ENCODE results near the gene FGF13.

FGF13 gene

DNA sequence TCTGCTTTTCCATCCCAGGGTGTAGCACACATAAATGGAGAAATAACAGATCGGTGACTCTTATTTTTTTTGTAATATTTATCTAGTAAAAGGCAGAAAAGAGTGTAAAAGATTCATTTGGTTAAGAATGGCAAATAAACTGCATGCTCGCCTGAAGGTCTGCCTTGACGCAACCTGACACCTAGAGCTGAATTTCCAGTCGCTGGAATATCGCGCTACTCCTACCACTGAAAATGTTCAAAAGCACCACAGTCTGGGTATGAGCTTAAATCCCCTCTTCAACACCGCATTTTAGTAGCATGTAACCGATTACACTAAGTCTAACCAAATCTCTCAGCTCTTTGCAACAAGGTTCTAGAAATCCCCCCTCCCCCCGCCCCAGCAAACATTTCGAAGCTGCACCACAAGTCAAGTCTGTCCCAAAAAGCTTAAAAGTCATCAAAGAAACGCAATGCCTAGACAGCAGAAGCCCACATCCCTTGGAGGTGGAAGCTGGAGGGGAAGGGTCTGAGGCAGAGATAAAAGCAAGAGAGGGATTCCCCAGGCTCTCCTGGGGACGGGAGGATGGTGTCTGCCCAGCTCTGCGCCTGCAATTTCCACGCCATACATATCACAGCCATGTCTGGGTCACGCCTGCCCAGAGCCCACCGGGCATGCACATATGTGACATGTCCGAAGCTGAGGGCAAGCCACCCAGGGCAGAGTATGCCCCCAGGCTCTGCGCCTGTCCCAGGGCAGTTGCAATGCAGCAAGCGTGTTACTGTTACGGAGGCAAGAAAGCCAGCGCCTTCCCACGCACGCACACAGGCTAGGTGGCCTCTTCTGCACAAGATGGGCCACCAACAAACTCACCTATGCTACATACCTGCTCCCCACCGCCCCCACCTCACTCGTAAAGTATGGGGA lies 1.4 kb downstream of the FGF13 start:
- H3K4me3 ChIP-seq (ENCODE audit: insufficient read depth in 1 of 2, low read depth in 1 of 2, low read length in 2 of 2): peak overlapping the region in 1 of 2 experiments; percentile 67
- 1% methylated on average over 18 of the region's 25 CpGs for WGBS
- H4K8ac ChIP-seq (ENCODE audit: low read length): no peak overlapping the region
- no peak overlapping the region for H3K27ac ChIP-seq (ENCODE audit: low read length, poor library complexity, severe bottlenecking)
- no peak overlapping the region for H3K4ac ChIP-seq (ENCODE audit: low read depth in 1 of 2, low read length in 2 of 2)
- no peak overlapping the region for H3K14ac ChIP-seq (ENCODE audit: low read length in 2 of 2)
- H3K36me3 ChIP-seq (ENCODE audit: control insufficient read depth in 1 of 2, insufficient read depth in 2 of 2, low read depth in 1 of 2, low read length in 2 of 2): no peaks in the 10 kb centered on the region
- no peak overlapping the region for H2AFZ ChIP-seq (ENCODE audit: low read depth, low read length)
- no peak overlapping the region for H2BK12ac ChIP-seq (ENCODE audit: low read length in 2 of 2)
- H3K4me2 ChIP-seq (ENCODE audit: low read length, poor library complexity, severe bottlenecking): peak overlapping the region; percentile 87
- H3K23ac ChIP-seq (ENCODE audit: low read length in 2 of 2): no peak overlapping the region
- no peak overlapping the region for H2AK5ac ChIP-seq (ENCODE audit: low read length, severe bottlenecking)
- H3K9me3 ChIP-seq (ENCODE audit: control insufficient read depth, low read length): no peaks in the 10 kb centered on the region
- H3K4me1 ChIP-seq (ENCODE audit: control insufficient read depth, insufficient read depth, low read depth, low read length): peaks cover 9% of the 10 kb centered on the region
- no peak overlapping the region for H2BK15ac ChIP-seq (ENCODE audit: low read depth, poor library complexity, severe bottlenecking)
- DNase-seq: no peak
- no peaks in the 10 kb centered on the region for H3K79me1 ChIP-seq (replicated peaks; ENCODE audit: low read length, poor library complexity, severe bottlenecking)
- H2BK5ac ChIP-seq (ENCODE audit: low read depth, low read length, poor library complexity, severe bottlenecking): no peak overlapping the region
- H4K91ac ChIP-seq (ENCODE audit: low read length): no peak overlapping the region
- no peak overlapping the region for H2BK120ac ChIP-seq (ENCODE audit: low read depth, low read length)
- no peak overlapping the region for H3K18ac ChIP-seq (ENCODE audit: low read depth in 1 of 2, low read length in 2 of 2)
- peaks cover 28 to 59% of the 10 kb centered on the region in 2 experiments for H3K27me3 ChIP-seq (ENCODE audit: control insufficient read depth in 1 of 2, insufficient read depth in 1 of 2, low read length in 2 of 2)
- H3K9ac ChIP-seq (ENCODE audit: low read length): no peak overlapping the region

DNA sequence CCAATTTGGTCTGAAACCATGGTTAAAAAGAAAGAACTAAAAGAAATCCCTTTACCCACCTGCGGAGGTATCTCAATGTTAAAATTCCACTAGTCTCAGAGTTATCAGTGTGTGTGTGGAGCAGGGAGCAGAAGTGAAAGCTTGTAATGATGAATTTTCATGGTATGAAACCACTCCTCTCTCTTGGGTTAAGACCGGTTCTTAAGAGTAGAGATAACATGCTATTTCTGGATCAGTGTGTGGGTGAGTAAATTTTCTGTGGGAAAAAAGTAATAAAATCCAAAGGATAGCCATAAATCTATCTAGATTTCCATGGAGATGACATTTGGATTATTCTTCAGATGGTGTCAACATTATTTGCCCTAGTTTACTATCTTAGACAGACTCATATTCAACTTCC lies 3.2 kb downstream of the FGF13 start:
- H3K79me1 ChIP-seq (replicated peaks; ENCODE audit: low read length, poor library complexity, severe bottlenecking): no peaks in the 10 kb centered on the region
- no peak overlapping the region for H2BK120ac ChIP-seq (ENCODE audit: low read depth, low read length)
- no peak overlapping the region for H3K27ac ChIP-seq (ENCODE audit: low read length, poor library complexity, severe bottlenecking)
- no peak overlapping the region for H3K9ac ChIP-seq (ENCODE audit: low read length)
- no peak for DNase-seq
- WGBS: 20% methylated on average over 1 of the region's 2 CpGs
- H2BK12ac ChIP-seq (ENCODE audit: low read length in 2 of 2): no peak overlapping the region
- no peak overlapping the region for H3K23ac ChIP-seq (ENCODE audit: low read length in 2 of 2)
- H3K14ac ChIP-seq (ENCODE audit: low read length in 2 of 2): no peak overlapping the region
- H3K36me3 ChIP-seq (ENCODE audit: control insufficient read depth in 1 of 2, insufficient read depth in 2 of 2, low read depth in 1 of 2, low read length in 2 of 2): no peaks in the 10 kb centered on the region
- no peak overlapping the region for H2BK5ac ChIP-seq (ENCODE audit: low read depth, low read length, poor library complexity, severe bottlenecking)
- H4K8ac ChIP-seq (ENCODE audit: low read length): no peak overlapping the region
- H3K27me3 ChIP-seq (ENCODE audit: control insufficient read depth in 1 of 2, insufficient read depth in 1 of 2, low read length in 2 of 2): peaks cover 28 to 46% of the 10 kb centered on the region in 2 experiments
- no peak overlapping the region for H3K4ac ChIP-seq (ENCODE audit: low read depth in 1 of 2, low read length in 2 of 2)
- H2AFZ ChIP-seq (ENCODE audit: low read depth, low read length): no peak overlapping the region
- H2AK5ac ChIP-seq (ENCODE audit: low read length, severe bottlenecking): no peak overlapping the region
- no peak overlapping the region for H3K18ac ChIP-seq (ENCODE audit: low read depth in 1 of 2, low read length in 2 of 2)
- no peak overlapping the region for H2BK15ac ChIP-seq (ENCODE audit: low read depth, poor library complexity, severe bottlenecking)
- H3K4me1 ChIP-seq (ENCODE audit: control insufficient read depth, insufficient read depth, low read depth, low read length): peaks cover 9% of the 10 kb centered on the region
- H3K4me2 ChIP-seq (ENCODE audit: low read length, poor library complexity, severe bottlenecking): no peak overlapping the region
- H3K4me3 ChIP-seq (ENCODE audit: insufficient read depth in 1 of 2, low read depth in 1 of 2, low read length in 2 of 2): no peak overlapping the region
- H3K9me3 ChIP-seq (ENCODE audit: control insufficient read depth, low read length): no peaks in the 10 kb centered on the region
- no peak overlapping the region for H4K91ac ChIP-seq (ENCODE audit: low read length)

DNA sequence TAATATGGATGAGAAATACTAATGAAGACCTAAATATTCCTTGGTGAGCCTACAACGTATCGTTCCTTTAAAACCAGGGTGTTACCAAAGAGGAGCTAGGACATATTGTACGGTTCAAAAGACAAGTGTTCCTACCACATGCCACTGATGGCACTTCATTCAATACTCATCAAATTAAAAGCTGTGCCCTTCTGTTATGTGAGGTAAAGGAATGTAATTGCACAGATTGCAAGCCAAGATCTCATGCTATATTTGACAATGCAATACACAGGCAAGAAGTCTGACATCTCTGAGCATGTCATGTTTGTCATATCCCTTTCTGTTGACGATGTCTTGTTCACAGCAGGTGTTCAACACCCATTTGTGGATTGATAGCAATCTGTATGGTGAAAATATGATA lies 6.9 kb downstream of the FGF13 start:
- H3K4me1 ChIP-seq (ENCODE audit: control insufficient read depth, insufficient read depth, low read depth, low read length): no peaks in the 10 kb centered on the region
- no peaks in the 10 kb centered on the region for H3K9me3 ChIP-seq (ENCODE audit: control insufficient read depth, low read length)
- no peak overlapping the region for H3K27ac ChIP-seq (ENCODE audit: low read length, poor library complexity, severe bottlenecking)
- no peak for DNase-seq
- no peak overlapping the region for H2AK5ac ChIP-seq (ENCODE audit: low read length, severe bottlenecking)
- H3K9ac ChIP-seq (ENCODE audit: low read length): no peak overlapping the region
- H2BK5ac ChIP-seq (ENCODE audit: low read depth, low read length, poor library complexity, severe bottlenecking): no peak overlapping the region
- H3K79me1 ChIP-seq (replicated peaks; ENCODE audit: low read length, poor library complexity, severe bottlenecking): no peaks in the 10 kb centered on the region
- no peak overlapping the region for H2BK12ac ChIP-seq (ENCODE audit: low read length in 2 of 2)
- no peak overlapping the region for H3K4me2 ChIP-seq (ENCODE audit: low read length, poor library complexity, severe bottlenecking)
- no peak overlapping the region for H2AFZ ChIP-seq (ENCODE audit: low read depth, low read length)
- no peak overlapping the region for H4K91ac ChIP-seq (ENCODE audit: low read length)
- H3K18ac ChIP-seq (ENCODE audit: low read depth in 1 of 2, low read length in 2 of 2): no peak overlapping the region
- H3K27me3 ChIP-seq (ENCODE audit: control insufficient read depth in 1 of 2, insufficient read depth in 1 of 2, low read length in 2 of 2): peaks cover 0 to 17% of the 10 kb centered on the region in 2 experiments
- no peak overlapping the region for H3K14ac ChIP-seq (ENCODE audit: low read length in 2 of 2)
- no peak overlapping the region for H2BK120ac ChIP-seq (ENCODE audit: low read depth, low read length)
- H3K23ac ChIP-seq (ENCODE audit: low read length in 2 of 2): no peak overlapping the region
- no peak overlapping the region for H3K4ac ChIP-seq (ENCODE audit: low read depth in 1 of 2, low read length in 2 of 2)
- WGBS: no CpG with 5 or more reads among the region's 4 CpGs
- no peak overlapping the region for H2BK15ac ChIP-seq (ENCODE audit: low read depth, poor library complexity, severe bottlenecking)
- no peak overlapping the region for H3K4me3 ChIP-seq (ENCODE audit: insufficient read depth in 1 of 2, low read depth in 1 of 2, low read length in 2 of 2)
- H3K36me3 ChIP-seq (ENCODE audit: control insufficient read depth in 1 of 2, insufficient read depth in 2 of 2, low read depth in 1 of 2, low read length in 2 of 2): no peaks in the 10 kb centered on the region
- no peak overlapping the region for H4K8ac ChIP-seq (ENCODE audit: low read length)

DNA sequence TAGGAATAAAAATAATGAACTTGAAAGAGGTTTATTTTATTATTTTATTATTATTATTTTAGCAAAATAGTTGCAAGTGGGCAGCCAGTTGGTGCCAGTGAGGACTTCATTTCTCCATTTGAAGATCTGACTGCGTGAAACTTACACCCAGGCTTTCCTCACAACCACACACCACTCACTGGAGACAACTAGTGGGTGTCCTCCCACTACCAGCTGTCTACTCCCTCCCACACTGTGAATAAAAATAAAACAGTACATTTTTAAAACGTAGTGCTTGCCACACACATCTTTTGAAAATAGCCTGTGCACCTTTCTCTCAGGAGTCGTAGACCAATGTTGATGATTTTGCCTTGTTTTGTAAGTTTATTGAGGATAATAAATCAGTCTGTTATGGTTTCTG lies 7.4 kb downstream of the FGF13 start:
- Histone ChIP-seq H3K27me3 (ENCODE audit: control insufficient read depth in 1 of 2, insufficient read depth in 1 of 2, low read length in 2 of 2) (peaks cover 0 to 13% of the 10 kb centered on the region in 2 experiments), H3K23ac (ENCODE audit: low read length in 2 of 2) (no peak overlapping the region), H3K4ac (ENCODE audit: low read depth in 1 of 2, low read length in 2 of 2) (no peak overlapping the region), H2BK12ac (ENCODE audit: low read length in 2 of 2) (no peak overlapping the region), H3K79me1 (replicated peaks; ENCODE audit: low read length, poor library complexity, severe bottlenecking) (no peaks in the 10 kb centered on the region), H4K8ac (ENCODE audit: low read length) (no peak overlapping the region), H2AFZ (ENCODE audit: low read depth, low read length) (no peak overlapping the region), H2BK5ac (ENCODE audit: low read depth, low read length, poor library complexity, severe bottlenecking) (no peak overlapping the region), H3K4me1 (ENCODE audit: control insufficient read depth, insufficient read depth, low read depth, low read length) (no peaks in the 10 kb centered on the region), H3K14ac (ENCODE audit: low read length in 2 of 2) (no peak overlapping the region), H3K18ac (ENCODE audit: low read depth in 1 of 2, low read length in 2 of 2) (no peak overlapping the region), H2AK5ac (ENCODE audit: low read length, severe bottlenecking) (no peak overlapping the region), H2BK120ac (ENCODE audit: low read depth, low read length) (no peak overlapping the region), H4K91ac (ENCODE audit: low read length) (no peak overlapping the region), H3K9me3 (ENCODE audit: control insufficient read depth, low read length) (no peaks in the 10 kb centered on the region), H3K27ac (ENCODE audit: low read length, poor library complexity, severe bottlenecking) (no peak overlapping the region), H3K36me3 (ENCODE audit: control insufficient read depth in 1 of 2, insufficient read depth in 2 of 2, low read depth in 1 of 2, low read length in 2 of 2) (no peaks in the 10 kb centered on the region), H3K4me2 (ENCODE audit: low read length, poor library complexity, severe bottlenecking) (no peak overlapping the region), H2BK15ac (ENCODE audit: low read depth, poor library complexity, severe bottlenecking) (no peak overlapping the region), H3K4me3 (ENCODE audit: insufficient read depth in 1 of 2, low read depth in 1 of 2, low read length in 2 of 2) (no peak overlapping the region), H3K9ac (ENCODE audit: low read length) (no peak overlapping the region)
- DNase-seq: no peak
- WGBS: 60% methylated on average over 2 of the region's 3 CpGs
